HG03442 (cell line): Measurements from ENCODE around the gene HDLBP.
A peak's percentile ranks its signal among the peaks of the same experiment; 100 is the strongest.

Experiments used
- ATAC-seq: cut with Tn5 transposase; IDR thresholded peaks from one replicate; pipeline ENCODE4 v1.9.1; 2021; ENCODE audit warnings: mild to moderate bottlenecking, moderate library complexity; ENCODE audit not compliant: unreplicated experiment

HDLBP gene

GRCh38 chr2:241315093-241315878 lies at the start of gene HDLBP:
Gene HDLBP, minus strand, starts transcription at chr2:241315672. Its CDS starts 48,803 bp downstream, at chr2:241266869.
- ATAC-seq: peak; percentile 62

GRCh38 chr2:241364781-241365180 lies 49.3 kb upstream of the HDLBP start:
- ATAC-seq: no peak

- no peak for ATAC-seq
Observed at GRCh38 chr2:241363426-241363825, 48.0 kb upstream of the HDLBP start.

- no peak for ATAC-seq
Observed at GRCh38 chr2:241359481-241360045, 44.1 kb upstream of the HDLBP start.

GRCh38 chr2:241358470-241358869 lies 43.0 kb upstream of the HDLBP start:
- peak; percentile 40 for ATAC-seq

- ATAC-seq: no peak
Observed at GRCh38 chr2:241357531-241357930, 42.1 kb upstream of the HDLBP start.

GRCh38 chr2:241356871-241357260 lies 41.4 kb upstream of the HDLBP start:
- ATAC-seq: no peak

GRCh38 chr2:241355983-241356870 lies 40.8 kb upstream of the HDLBP start, which contains the start of gene FARP2:
Gene FARP2, plus strand, starts transcription at chr2:241356285. Its CDS starts 16,823 bp downstream, at chr2:241373108.
- peak; percentile 86 for ATAC-seq

GRCh38 chr2:241354668-241355658 lies 39.5 kb upstream of the HDLBP start:
- no peak for ATAC-seq

- no peak for ATAC-seq
Observed at GRCh38 chr2:241352227-241352626, 36.8 kb upstream of the HDLBP start.

GRCh38 chr2:241351640-241352031 lies 36.2 kb upstream of the HDLBP start:
- ATAC-seq: no peak

- no peak for ATAC-seq
Observed at GRCh38 chr2:241350878-241351639, 35.6 kb upstream of the HDLBP start.

- no peak for ATAC-seq
Observed at GRCh38 chr2:241350530-241350877, 35.0 kb upstream of the HDLBP start.

GRCh38 chr2:241349941-241350340 lies 34.5 kb upstream of the HDLBP start:
- no peak for ATAC-seq

- ATAC-seq: no peak
Observed at GRCh38 chr2:241344925-241345651, 29.6 kb upstream of the HDLBP start.

GRCh38 chr2:241340631-241341163 lies 25.2 kb upstream of the HDLBP start:
- no peak for ATAC-seq

GRCh38 chr2:241339839-241340630 lies 24.6 kb upstream of the HDLBP start:
- ATAC-seq: no peak

GRCh38 chr2:241334813-241335212 lies 19.3 kb upstream of the HDLBP start:
- ATAC-seq: no peak
